Measurements from ENCODE around the gene DNMT3A. TPM values are rescaled to one million over a fixed set of nuclear protein-coding genes. Genes with fewer than 3 reads are reported as not detected.

The DNMT3A gene
- total RNA-seq, 1 donor from 2014 or later: 80.2 TPM

- TF ChIP-seq CTCF (IDR thresholded peaks at IDR 0.05): no peak
- DNase-seq (ENCODE audit: extremely low spot score, unreplicated experiment): no peak
- Mint-ChIP-seq H3K4me1 (ENCODE audit: unreplicated experiment) (no peaks in the 10 kb centered on the region), H3K9me3 (ENCODE audit: unreplicated experiment) (no peaks in the 10 kb centered on the region), H3K36me3 (ENCODE audit: unreplicated experiment) (peaks cover 72% of the 10 kb centered on the region), H3K27me3 (ENCODE audit: unreplicated experiment) (no peaks in the 10 kb centered on the region), H3K27ac (ENCODE audit: unreplicated experiment) (no peak overlapping the region), H3K4me3 (ENCODE audit: unreplicated experiment) (no peak overlapping the region)
Measured at GRCh38 chr2:25241452-25241851, 100.3 kb downstream of the DNMT3A start.

- H3K9me3 Mint-ChIP-seq (ENCODE audit: unreplicated experiment): no peaks in the 10 kb centered on the region
- DNase-seq (ENCODE audit: extremely low spot score, unreplicated experiment): no peak
- TF ChIP-seq CTCF (IDR thresholded peaks at IDR 0.05): no peak
- no peak overlapping the region for H3K4me3 Mint-ChIP-seq (ENCODE audit: unreplicated experiment)
- no peak overlapping the region for H3K27ac Mint-ChIP-seq (ENCODE audit: unreplicated experiment)
- H3K4me1 Mint-ChIP-seq (ENCODE audit: unreplicated experiment): no peaks in the 10 kb centered on the region
- H3K27me3 Mint-ChIP-seq (ENCODE audit: unreplicated experiment): no peaks in the 10 kb centered on the region
- H3K36me3 Mint-ChIP-seq (ENCODE audit: unreplicated experiment): peaks cover 68% of the 10 kb centered on the region
Measured at GRCh38 chr2:25240636-25241035, 101.1 kb downstream of the DNMT3A start.

- Mint-ChIP-seq H3K27ac (ENCODE audit: unreplicated experiment) (no peak overlapping the region), H3K27me3 (ENCODE audit: unreplicated experiment) (no peaks in the 10 kb centered on the region), H3K4me3 (ENCODE audit: unreplicated experiment) (no peak overlapping the region), H3K4me1 (ENCODE audit: unreplicated experiment) (no peaks in the 10 kb centered on the region), H3K36me3 (ENCODE audit: unreplicated experiment) (peaks cover 73% of the 10 kb centered on the region), H3K9me3 (ENCODE audit: unreplicated experiment) (no peaks in the 10 kb centered on the region)
- TF ChIP-seq CTCF (IDR thresholded peaks at IDR 0.05): no peak
- no peak for DNase-seq (ENCODE audit: extremely low spot score, unreplicated experiment)
Measured at GRCh38 chr2:25238920-25239319, 102.8 kb downstream of the DNMT3A start.

GRCh38 chr2:25237764-25238163, 104.0 kb downstream of the DNMT3A start:
- H3K4me3 Mint-ChIP-seq (ENCODE audit: unreplicated experiment): no peak overlapping the region
- H3K27ac Mint-ChIP-seq (ENCODE audit: unreplicated experiment): no peak overlapping the region
- H3K27me3 Mint-ChIP-seq (ENCODE audit: unreplicated experiment): no peaks in the 10 kb centered on the region
- no peaks in the 10 kb centered on the region for H3K9me3 Mint-ChIP-seq (ENCODE audit: unreplicated experiment)
- TF ChIP-seq CTCF (IDR thresholded peaks at IDR 0.05): no peak
- no peaks in the 10 kb centered on the region for H3K4me1 Mint-ChIP-seq (ENCODE audit: unreplicated experiment)
- H3K36me3 Mint-ChIP-seq (ENCODE audit: unreplicated experiment): peaks cover 67% of the 10 kb centered on the region
- DNase-seq (ENCODE audit: extremely low spot score, unreplicated experiment): no peak

- no peak for DNase-seq (ENCODE audit: extremely low spot score, unreplicated experiment)
- no peak for TF ChIP-seq CTCF (IDR thresholded peaks at IDR 0.05)
- no peaks in the 10 kb centered on the region for H3K9me3 Mint-ChIP-seq (ENCODE audit: unreplicated experiment)
- no peak overlapping the region for H3K4me3 Mint-ChIP-seq (ENCODE audit: unreplicated experiment)
- no peak overlapping the region for H3K27ac Mint-ChIP-seq (ENCODE audit: unreplicated experiment)
- H3K4me1 Mint-ChIP-seq (ENCODE audit: unreplicated experiment): no peaks in the 10 kb centered on the region
- peaks cover 65% of the 10 kb centered on the region for H3K36me3 Mint-ChIP-seq (ENCODE audit: unreplicated experiment)
- H3K27me3 Mint-ChIP-seq (ENCODE audit: unreplicated experiment): no peaks in the 10 kb centered on the region
Measured at GRCh38 chr2:25236736-25237135, 105.0 kb downstream of the DNMT3A start.

Measured in osteocyte (in vitro differentiated cells).